H1 (cell line): ENCODE measurements around the gene RBM41. TPM values are rescaled to one million over a fixed set of nuclear protein-coding genes. Genes with fewer than 3 reads are reported as not detected.

Experiments
- CTCF ChIA-PET: fragments of 300-600 bp; sonication (Branson Sonifier 250); formaldehyde crosslinking; loops from one replicate; lab custom pipeline; 2021; ENCODE audit not compliant: partially characterized antibody; lab: Charles Lee
- POLR2A ChIA-PET: fragments of 300-600 bp; sonication (Branson Sonifier 250); formaldehyde crosslinking; loops from one replicate; lab custom pipeline; 2021; ENCODE audit warnings: inconsistent platforms; ENCODE audit not compliant: partially characterized antibody; lab: Charles Lee
- DNase-seq, 2 experiments: peaks; one replicate each; pipeline versions ENCODE4 v3.0.0 to v3.0.0-alpha.2; 2010 to 2022; ENCODE audit warnings: low spot score in 2 of 2, low read depth in 1 of 2, mixed read lengths in 1 of 2
- FAIRE-seq: peaks from 2 replicates; lab custom pipeline; 2011; peaks lifted over from hg19 to GRCh38; lab: Jason Lieb, UNC
- H2AFZ ChIP-seq: 2 replicates; pipeline ENCODE4 v1.8.1; 2012; ENCODE audit warnings: low read length, inconsistent platforms
- H2AK5ac ChIP-seq: 2 replicates; pipeline ENCODE4 v1.6.1; 2013; ENCODE audit warnings: low read depth, low read length
- H2BK120ac ChIP-seq: replicated peaks from 2 replicates; pipeline ENCODE3; 2013; ENCODE audit warnings: low read depth, low read length, inconsistent platforms
- H2BK12ac ChIP-seq: 2 replicates; pipeline ENCODE4 v1.6.1; 2013; ENCODE audit warnings: low read depth, low read length
- H2BK15ac ChIP-seq: 2 replicates; pipeline ENCODE4 v1.6.1; 2013; ENCODE audit warnings: low read length
- H2BK20ac ChIP-seq: 2 replicates; pipeline ENCODE4 v1.6.1; 2013; ENCODE audit warnings: low read length
- H2BK5ac ChIP-seq: 2 replicates; pipeline ENCODE4 v1.6.1; 2013; ENCODE audit warnings: low read depth, low read length
- H3K14ac ChIP-seq: 2 replicates; pipeline ENCODE4 v1.6.1; 2013; ENCODE audit warnings: inconsistent platforms; ENCODE audit not compliant: insufficient read length
- H3K18ac ChIP-seq: 2 replicates; pipeline ENCODE4 v1.6.1; 2013; ENCODE audit warnings: low read length; ENCODE audit errors: extremely low read depth
- H3K23ac ChIP-seq: 2 replicates; pipeline ENCODE4 v1.6.1; 2013; ENCODE audit warnings: inconsistent platforms; ENCODE audit not compliant: insufficient read length
- H3K23me2 ChIP-seq: 2 replicates; pipeline ENCODE4 v1.6.1; 2013; ENCODE audit warnings: low read depth, low read length
- H3K27ac ChIP-seq: 2 replicates; pipeline ENCODE4 v1.6.1; 2011; ENCODE audit warnings: low read depth, low read length, inconsistent platforms
- H3K27me3 ChIP-seq, 4 experiments: replicated peaks in 1 of 4; 1 replicate in 1 of 4; 2 replicates in 3 of 4; pipeline versions ENCODE4 v1.6.1 to v1.8.1; 2011 to 2013; ENCODE audit warnings: low read length in 3 of 4, mild to moderate bottlenecking in 3 of 4, inconsistent platforms in 2 of 4, mixed read lengths in 2 of 4, moderate library complexity in 1 of 4; ENCODE audit not compliant: control insufficient read depth in 3 of 4, insufficient read depth in 3 of 4; ENCODE audit errors: extremely low read depth in 1 of 4
- H3K36me3 ChIP-seq, 4 experiments: 2 replicates each; pipeline versions ENCODE4 v1.6.1 to v1.8.1; 2011 to 2013; ENCODE audit warnings: mild to moderate bottlenecking in 4 of 4, low read length in 3 of 4, moderate library complexity in 2 of 4, control low read depth in 1 of 4, inconsistent platforms in 1 of 4; ENCODE audit not compliant: insufficient read depth in 4 of 4, control insufficient read depth in 2 of 4
- H3K4ac ChIP-seq: replicated peaks from 2 replicates; pipeline ENCODE3; 2013; ENCODE audit warnings: low read length, low read depth, mixed read lengths, inconsistent platforms; ENCODE audit not compliant: insufficient read length
- H3K4me1 ChIP-seq, 4 experiments: replicated peaks in 1 of 4; 1 replicate in 1 of 4; 2 replicates in 3 of 4; pipeline versions ENCODE4 v1.6.1 to v1.8.1; 2011 to 2013; ENCODE audit warnings: low read length in 3 of 4, inconsistent platforms in 2 of 4, mixed read lengths in 1 of 4; ENCODE audit not compliant: insufficient read depth in 4 of 4, control insufficient read depth in 3 of 4
- H3K4me2 ChIP-seq, 2 experiments: 2 replicates each; pipeline versions ENCODE4 v1.6.1 to v1.8.1; 2011 to 2013; ENCODE audit warnings: low read depth in 2 of 2, low read length in 2 of 2, control low read depth in 1 of 2, inconsistent platforms in 1 of 2, mild to moderate bottlenecking in 1 of 2; ENCODE audit not compliant: insufficient read depth in 1 of 2
- H3K4me3 ChIP-seq, 4 experiments: fragments of 200-600, 300-600 bp in 1 of 4; sonication (generic), shearing (Covaris generic), sonication (Bioruptor Twin) in 1 of 4; 2 replicates each; pipeline versions ENCODE4 v1.5.1 to v1.8.1; 2011 to 2016; ENCODE audit warnings: low read length in 4 of 4, low read depth in 3 of 4, control low read depth in 2 of 4, inconsistent platforms in 2 of 4, mild to moderate bottlenecking in 2 of 4, mixed read lengths in 1 of 4, moderate library complexity in 1 of 4; ENCODE audit not compliant: insufficient read depth in 2 of 4; ENCODE audit errors: extremely low read depth in 1 of 4
- H3K56ac ChIP-seq: replicated peaks from 2 replicates; pipeline ENCODE3; 2013; ENCODE audit warnings: low read depth, mild to moderate bottlenecking, mixed read lengths, low read length, inconsistent platforms; ENCODE audit not compliant: insufficient read length
- H3K79me1 ChIP-seq: 2 replicates; pipeline ENCODE4 v1.6.1; 2013; ENCODE audit warnings: low read depth, low read length, control low read depth
- H3K79me2 ChIP-seq, 2 experiments: 2 replicates each; pipeline versions ENCODE4 v1.6.1 to v1.8.1; 2012 to 2013; ENCODE audit warnings: low read length in 2 of 2, mild to moderate bottlenecking in 2 of 2, inconsistent platforms in 1 of 2; ENCODE audit not compliant: insufficient read depth in 2 of 2, control insufficient read depth in 1 of 2
- H3K9ac ChIP-seq, 4 experiments: replicated peaks in 1 of 4; 1 replicate in 1 of 4; 2 replicates in 3 of 4; pipeline versions ENCODE4 v1.6.1 to v1.8.1; 2011 to 2013; ENCODE audit warnings: low read depth in 3 of 4, low read length in 3 of 4, control low read depth in 2 of 4, mild to moderate bottlenecking in 2 of 4, moderate library complexity in 2 of 4, inconsistent platforms in 1 of 4; ENCODE audit errors: extremely low read depth in 1 of 4
- H3K9me3 ChIP-seq, 2 experiments: 2 replicates each; pipeline versions ENCODE4 v1.6.1 to v1.8.1; 2012 to 2013; ENCODE audit warnings: mild to moderate bottlenecking in 2 of 2, moderate library complexity in 2 of 2, control low read depth in 1 of 2, inconsistent platforms in 1 of 2, low read depth in 1 of 2, low read length in 1 of 2, mixed read lengths in 1 of 2; ENCODE audit not compliant: insufficient read depth in 2 of 2
- H4K20me1 ChIP-seq, 2 experiments: replicated peaks in 1 of 2; 2 replicates each; pipeline versions ENCODE3 to v1.8.1; 2011 to 2013; ENCODE audit warnings: inconsistent platforms in 2 of 2, low read length in 2 of 2, mild to moderate bottlenecking in 1 of 2; ENCODE audit not compliant: insufficient read depth in 2 of 2, control insufficient read depth in 1 of 2
- H4K5ac ChIP-seq: 2 replicates; pipeline ENCODE4 v1.6.1; 2013; ENCODE audit warnings: low read length, low read depth, mixed read lengths, inconsistent platforms; ENCODE audit not compliant: insufficient read length
- H4K8ac ChIP-seq: 2 replicates; pipeline ENCODE4 v1.8.0; 2013; ENCODE audit warnings: mild to moderate bottlenecking, moderate library complexity, low read length, inconsistent platforms; ENCODE audit not compliant: insufficient read depth; ENCODE audit errors: extremely low read depth
- H4K91ac ChIP-seq: replicated peaks from 2 replicates; pipeline ENCODE3; 2013; ENCODE audit warnings: low read length, mixed read lengths, inconsistent platforms; ENCODE audit not compliant: insufficient read length
- CREB1 ChIP-seq: IDR thresholded peaks from 2 replicates; pipeline ENCODE4 v1.6.1; 2012; ENCODE audit warnings: inconsistent platforms
- EZH2 ChIP-seq: fragments of 200-600 bp; sonication (generic); IDR thresholded peaks from 2 replicates; pipeline ENCODE4 v1.7.1; 2012; ENCODE audit warnings: low read depth, mild to moderate bottlenecking, moderate library complexity, low read length, inconsistent platforms; ENCODE audit not compliant: severe bottlenecking
- RAD21 ChIP-seq, 2 experiments: IDR thresholded peaks in 1 of 2; conservative IDR thresholded peaks in 1 of 2; 2 replicates each; pipeline ENCODE4 v1.6.1; 2011; ENCODE audit warnings: low read depth in 2 of 2, low read length in 2 of 2, improper control_type of control experiment in 1 of 2, inconsistent platforms in 1 of 2, mild to moderate bottlenecking in 1 of 2, moderate library complexity in 1 of 2
- SIN3A ChIP-seq, 2 experiments: IDR thresholded peaks in 1 of 2; conservative IDR thresholded peaks in 1 of 2; 2 replicates each; pipeline ENCODE4 v1.6.1; 2011 to 2012; ENCODE audit warnings: low read length in 2 of 2, improper control_type of control experiment in 1 of 2, low read depth in 1 of 2, mild to moderate bottlenecking in 1 of 2
- SP4 ChIP-seq: IDR thresholded peaks from 2 replicates; pipeline ENCODE4 v1.6.1; 2012; ENCODE audit warnings: low read length, inconsistent platforms
- USF2 ChIP-seq: IDR thresholded peaks from 2 replicates; pipeline ENCODE4 v1.6.1; 2011; ENCODE audit warnings: low read length, improper control_type of control experiment
- polyA plus RNA-seq, 7 experiments: library from polyadenylated mRNA; depleted of rRNA in 3 of 7; stranded (reverse) in 5 of 7; unstranded in 2 of 7; fragments of >200 nt in 5 of 7; fragments of 200-250 nt in 2 of 7; gene quantifications; 1 replicate in 5 of 7; 2 replicates in 1 of 7; 4 replicates in 1 of 7; pipeline versions ENCODE4 v1.2.1 to v1.2.3, GENCODE V29; 2011 to 2013; ENCODE audit warnings: missing spikeins in 2 of 7, mixed read lengths in 2 of 7
- total RNA-seq: library from RNA; stranded (reverse); fragmentation: NEBNext Ultra II Directional; extraction: Animal tissue kit (Norgen Biotek cat#: 25700); gene quantifications from 2 replicates; pipeline ENCODE4 v1.2.1, GENCODE V29; 2021
- TF ChIP-seq, protein P1 (sequence below), 3 experiments: IDR thresholded peaks; 1 replicate in 2 of 3; 2 replicates in 1 of 3; pipeline versions ENCODE4 v1.5.1 to v1.6.1; 2011; ENCODE audit warnings: low read length in 3 of 3, mild to moderate bottlenecking in 3 of 3, inconsistent platforms in 2 of 3, low read depth in 1 of 3, moderate library complexity in 1 of 3; ENCODE audit not compliant: insufficient read depth in 1 of 3; ENCODE audit errors: control extremely low read depth in 1 of 3

The RBM41 gene
- total and polyA plus RNA-seq, 2 of the 8 experiments (the other 6 are each of a cell fraction or from before 2014, with no cell fraction given) = 2.6 to 26.4 TPM

DNA sequence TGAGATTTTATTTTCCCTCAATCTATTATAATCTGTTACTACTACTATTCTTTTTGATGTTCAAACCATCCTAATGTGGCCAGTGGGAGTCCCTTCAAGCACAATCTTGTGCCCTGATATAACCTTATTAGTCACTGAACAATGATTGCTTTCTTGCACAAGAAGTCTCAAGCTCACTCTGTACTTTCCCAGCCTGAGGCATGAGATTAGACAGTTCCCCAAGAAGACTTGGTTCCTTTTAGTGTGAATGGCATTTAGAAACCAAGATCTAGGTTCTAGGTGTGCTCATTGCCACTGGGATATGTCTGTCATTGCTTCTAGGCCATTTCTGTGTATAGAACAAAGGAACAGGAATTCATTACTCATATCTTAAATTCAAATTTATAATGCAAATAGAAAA, 28.0 kb upstream of the RBM41 start:
- Histone ChIP-seq H3K56ac (no peak overlapping the region), H3K14ac (no peak overlapping the region), H4K91ac (no peak overlapping the region), H3K27ac (no peak overlapping the region), H3K4me1 (peaks cover 0 to 3% (median 0%) of the 10 kb centered on the region in 4 experiments; a peak in 1 of 7 replicates), H4K5ac (no peak overlapping the region), H3K4me3 (no peak overlapping the region), H2BK12ac (no peak overlapping the region), H2AK5ac (no peak overlapping the region), H3K18ac (no peak overlapping the region), H3K79me1 (no peaks in the 10 kb centered on the region), H2BK120ac (no peak overlapping the region), H4K20me1 (no peaks in the 10 kb centered on the region), H3K9ac (no peak overlapping the region), H2BK5ac (no peak overlapping the region), H3K23ac (no peak overlapping the region), H3K23me2 (no peaks in the 10 kb centered on the region), H3K27me3 (no peaks in the 10 kb centered on the region), H2AFZ (no peak overlapping the region), H2BK20ac (no peak overlapping the region), H4K8ac (no peak overlapping the region), H2BK15ac (no peak overlapping the region), H3K4ac (no peak overlapping the region), H3K79me2 (no peaks in the 10 kb centered on the region), H3K9me3 (no peaks in the 10 kb centered on the region), H3K4me2 (no peak overlapping the region), H3K36me3 (no peaks in the 10 kb centered on the region)
- FAIRE-seq = no peak
- POLR2A ChIA-PET = no interaction called here
- no peak for DNase-seq
- TF ChIP-seq SP4 = no peak
- TF ChIP-seq USF2 = no peak
- TF ChIP-seq EZH2 = no peak
- no peak for TF ChIP-seq RAD21 (IDR thresholded peaks at IDR 0.05 in 1 of 2, conservative IDR thresholded peaks at IDR 0.05 in 1 of 2; ENCODE audit: low read depth in 2 of 2, low read length in 2 of 2)
- TF ChIP-seq CREB1 = no peak
- TF ChIP-seq, protein P1, sequence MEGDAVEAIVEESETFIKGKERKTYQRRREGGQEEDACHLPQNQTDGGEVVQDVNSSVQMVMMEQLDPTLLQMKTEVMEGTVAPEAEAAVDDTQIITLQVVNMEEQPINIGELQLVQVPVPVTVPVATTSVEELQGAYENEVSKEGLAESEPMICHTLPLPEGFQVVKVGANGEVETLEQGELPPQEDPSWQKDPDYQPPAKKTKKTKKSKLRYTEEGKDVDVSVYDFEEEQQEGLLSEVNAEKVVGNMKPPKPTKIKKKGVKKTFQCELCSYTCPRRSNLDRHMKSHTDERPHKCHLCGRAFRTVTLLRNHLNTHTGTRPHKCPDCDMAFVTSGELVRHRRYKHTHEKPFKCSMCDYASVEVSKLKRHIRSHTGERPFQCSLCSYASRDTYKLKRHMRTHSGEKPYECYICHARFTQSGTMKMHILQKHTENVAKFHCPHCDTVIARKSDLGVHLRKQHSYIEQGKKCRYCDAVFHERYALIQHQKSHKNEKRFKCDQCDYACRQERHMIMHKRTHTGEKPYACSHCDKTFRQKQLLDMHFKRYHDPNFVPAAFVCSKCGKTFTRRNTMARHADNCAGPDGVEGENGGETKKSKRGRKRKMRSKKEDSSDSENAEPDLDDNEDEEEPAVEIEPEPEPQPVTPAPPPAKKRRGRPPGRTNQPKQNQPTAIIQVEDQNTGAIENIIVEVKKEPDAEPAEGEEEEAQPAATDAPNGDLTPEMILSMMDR (IDR thresholded peaks at IDR 0.05; ENCODE audit: control extremely low read depth in 1 of 3, insufficient read depth in 1 of 3, low read depth in 1 of 3, low read length in 3 of 3) = no peak
- no peak for TF ChIP-seq SIN3A (conservative IDR thresholded peaks at IDR 0.05 in 1 of 2, IDR thresholded peaks at IDR 0.05 in 1 of 2; ENCODE audit: low read depth in 1 of 2, low read length in 2 of 2)
- CTCF ChIA-PET = no interaction called here
